Measurements from ENCODE around the gene GAL3ST3. TPM values are rescaled to one million over a fixed set of nuclear protein-coding genes. Genes with fewer than 3 reads are reported as not detected.

The GAL3ST3 gene
- total and polyA plus RNA-seq, 2 of the 8 experiments (the other 6 are each of a cell fraction or from before 2014, with no cell fraction given): 21.1 to 21.4 TPM

DNA sequence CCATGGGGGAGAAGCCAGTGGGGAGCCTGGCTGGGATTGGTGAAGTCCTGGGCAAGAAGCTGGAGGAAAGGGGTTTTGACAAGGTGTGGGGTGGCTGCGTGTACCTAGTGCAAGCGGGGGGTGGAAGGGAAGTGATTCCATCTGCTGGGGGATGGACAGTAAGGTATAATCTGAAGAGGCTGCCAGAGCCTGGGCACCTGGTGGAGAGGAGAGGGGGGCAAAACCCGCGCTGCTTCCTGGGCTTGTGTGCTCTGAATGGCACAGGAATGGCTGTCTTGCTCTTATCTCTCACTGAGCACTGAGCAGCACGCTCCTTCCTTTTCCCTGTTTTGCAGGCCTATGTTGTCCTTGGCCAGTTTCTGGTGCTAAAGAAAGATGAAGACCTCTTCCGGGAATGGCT is 45.7 kb downstream of the GAL3ST3 start:
- POLR2A ChIA-PET (ENCODE audit: partially characterized antibody): interaction anchor here (1.0 to 1.8 kb wide), 13 partner anchors 9 to 283 kb away, joined by 3 to 15 read pairs (median 5); partner anchors contain the start of genes CST6, FIBP and MUS81
- H2BK12ac ChIP-seq (ENCODE audit: low read depth, low read length): no peak overlapping the region
- peak overlapping the region; percentile 75 to 83 for H3K4me2 ChIP-seq (ENCODE audit: insufficient read depth in 1 of 2, low read depth in 2 of 2, low read length in 2 of 2)
- no peak for TF ChIP-seq CEBPB (IDR thresholded peaks at IDR 0.05; ENCODE audit: low read depth, low read length)
- TF ChIP-seq, protein P1, sequence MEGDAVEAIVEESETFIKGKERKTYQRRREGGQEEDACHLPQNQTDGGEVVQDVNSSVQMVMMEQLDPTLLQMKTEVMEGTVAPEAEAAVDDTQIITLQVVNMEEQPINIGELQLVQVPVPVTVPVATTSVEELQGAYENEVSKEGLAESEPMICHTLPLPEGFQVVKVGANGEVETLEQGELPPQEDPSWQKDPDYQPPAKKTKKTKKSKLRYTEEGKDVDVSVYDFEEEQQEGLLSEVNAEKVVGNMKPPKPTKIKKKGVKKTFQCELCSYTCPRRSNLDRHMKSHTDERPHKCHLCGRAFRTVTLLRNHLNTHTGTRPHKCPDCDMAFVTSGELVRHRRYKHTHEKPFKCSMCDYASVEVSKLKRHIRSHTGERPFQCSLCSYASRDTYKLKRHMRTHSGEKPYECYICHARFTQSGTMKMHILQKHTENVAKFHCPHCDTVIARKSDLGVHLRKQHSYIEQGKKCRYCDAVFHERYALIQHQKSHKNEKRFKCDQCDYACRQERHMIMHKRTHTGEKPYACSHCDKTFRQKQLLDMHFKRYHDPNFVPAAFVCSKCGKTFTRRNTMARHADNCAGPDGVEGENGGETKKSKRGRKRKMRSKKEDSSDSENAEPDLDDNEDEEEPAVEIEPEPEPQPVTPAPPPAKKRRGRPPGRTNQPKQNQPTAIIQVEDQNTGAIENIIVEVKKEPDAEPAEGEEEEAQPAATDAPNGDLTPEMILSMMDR (IDR thresholded peaks at IDR 0.05; ENCODE audit: control extremely low read depth in 1 of 3, insufficient read depth in 1 of 3, low read depth in 1 of 3, low read length in 3 of 3): no peak
- TF ChIP-seq TCF12 (IDR thresholded peaks at IDR 0.05; ENCODE audit: low read depth, low read length): no peak
- TF ChIP-seq BCL11A (IDR thresholded peaks at IDR 0.05; ENCODE audit: low read depth in 2 of 2, low read length in 2 of 2): no peak
- no peak for TF ChIP-seq ZNF274 (IDR thresholded peaks at IDR 0.05; ENCODE audit: borderline replicate concordance, extremely low read depth, low read length)
- TF ChIP-seq, protein P2, sequence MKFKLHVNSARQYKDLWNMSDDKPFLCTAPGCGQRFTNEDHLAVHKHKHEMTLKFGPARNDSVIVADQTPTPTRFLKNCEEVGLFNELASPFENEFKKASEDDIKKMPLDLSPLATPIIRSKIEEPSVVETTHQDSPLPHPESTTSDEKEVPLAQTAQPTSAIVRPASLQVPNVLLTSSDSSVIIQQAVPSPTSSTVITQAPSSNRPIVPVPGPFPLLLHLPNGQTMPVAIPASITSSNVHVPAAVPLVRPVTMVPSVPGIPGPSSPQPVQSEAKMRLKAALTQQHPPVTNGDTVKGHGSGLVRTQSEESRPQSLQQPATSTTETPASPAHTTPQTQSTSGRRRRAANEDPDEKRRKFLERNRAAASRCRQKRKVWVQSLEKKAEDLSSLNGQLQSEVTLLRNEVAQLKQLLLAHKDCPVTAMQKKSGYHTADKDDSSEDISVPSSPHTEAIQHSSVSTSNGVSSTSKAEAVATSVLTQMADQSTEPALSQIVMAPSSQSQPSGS (IDR thresholded peaks at IDR 0.05; ENCODE audit: low read length): no peak
- no peak for TF ChIP-seq MAFK (IDR thresholded peaks at IDR 0.05; ENCODE audit: low read depth, low read length)
- no peak for TF ChIP-seq CTBP2 (IDR thresholded peaks at IDR 0.05; ENCODE audit: borderline replicate concordance, insufficient read depth, insufficient read length, low read length)

More for the DNA sequence above, 45.7 kb downstream of the GAL3ST3 start:
- no peak overlapping the region for H4K5ac ChIP-seq (ENCODE audit: insufficient read length, low read depth, low read length)
- peaks cover 13 to 31% (median 22%) of the 10 kb centered on the region in 4 experiments for H3K36me3 ChIP-seq (ENCODE audit: control insufficient read depth in 2 of 4, insufficient read depth in 4 of 4, low read length in 3 of 4)
- no peak overlapping the region for H3K27ac ChIP-seq (ENCODE audit: low read depth, low read length)
- no peak overlapping the region for H4K91ac ChIP-seq (replicated peaks; ENCODE audit: insufficient read length, low read length)
- CTCF ChIA-PET (ENCODE audit: partially characterized antibody): interaction anchor here (1.0 to 1.9 kb wide), 5 partner anchors 11 to 143 kb away, joined by 4 to 5 read pairs (median 4); partner anchors contain the start of gene MUS81
- no peak overlapping the region for H3K56ac ChIP-seq (replicated peaks; ENCODE audit: insufficient read length, low read depth, low read length)
- H3K27me3 ChIP-seq (replicated peaks in 1 of 4; ENCODE audit: control insufficient read depth in 3 of 4, extremely low read depth in 1 of 4, insufficient read depth in 3 of 4, low read length in 3 of 4): no peaks in the 10 kb centered on the region
- H3K79me1 ChIP-seq (ENCODE audit: low read depth, low read length): peaks cover 8% of the 10 kb centered on the region
- H3K4me1 ChIP-seq (replicated peaks in 1 of 4; ENCODE audit: control insufficient read depth in 3 of 4, insufficient read depth in 4 of 4, low read length in 3 of 4): peaks cover 0 to 16% (median 6%) of the 10 kb centered on the region in 4 experiments; a peak in 5 of 7 replicates
- H2AK5ac ChIP-seq (ENCODE audit: low read depth, low read length): no peak overlapping the region
- no peak overlapping the region for H3K14ac ChIP-seq (ENCODE audit: insufficient read length)
- H2BK5ac ChIP-seq (ENCODE audit: low read depth, low read length): no peak overlapping the region
- no peaks in the 10 kb centered on the region for H3K9me3 ChIP-seq (ENCODE audit: insufficient read depth in 2 of 2, low read depth in 1 of 2, low read length in 1 of 2)
- H4K20me1 ChIP-seq (replicated peaks in 1 of 2; ENCODE audit: control insufficient read depth in 1 of 2, insufficient read depth in 2 of 2, low read length in 2 of 2): peaks cover 4 to 11% of the 10 kb centered on the region in 2 experiments
- peaks cover 0 to 25% of the 10 kb centered on the region in 2 experiments; a peak in 2 of 4 replicates for H3K79me2 ChIP-seq (ENCODE audit: control insufficient read depth in 1 of 2, insufficient read depth in 2 of 2, low read length in 2 of 2)
- no peak overlapping the region for H2BK15ac ChIP-seq (ENCODE audit: low read length)
- no peak overlapping the region for H2AFZ ChIP-seq (ENCODE audit: low read length)
- H4K8ac ChIP-seq (ENCODE audit: extremely low read depth, insufficient read depth, low read length): no peak overlapping the region; the same call in 1 of the 2 replicates
- no peak overlapping the region for H3K18ac ChIP-seq (ENCODE audit: extremely low read depth, low read length)
- no peak overlapping the region; a peak in 1 of 7 replicates for H3K9ac ChIP-seq (replicated peaks in 1 of 4; ENCODE audit: extremely low read depth in 1 of 4, low read depth in 3 of 4, low read length in 3 of 4)
- 81% methylated on average over 6 of the region's 6 CpGs; no CpG with 5 or more reads in 1 of the 2 experiments for WGBS, 2 experiments (ENCODE audit: extremely low coverage in 1 of 2, insufficient coverage in 1 of 2, insufficient read length in 1 of 2, insufficient replicate concordance in 2 of 2, low coverage in 1 of 2, low lambda C conversion rate in 2 of 2, missing lambda C conversion rate in 1 of 2)
- no peak for DNase-seq (ENCODE audit: low read depth in 1 of 2, low spot score in 2 of 2)
- 0 out of 2 replicates have a peak, but pooled peaks cover 2% of the 10 kb centered on the region for H3K23me2 ChIP-seq (ENCODE audit: low read depth, low read length)
- H3K4me3 ChIP-seq (ENCODE audit: extremely low read depth in 1 of 4, insufficient read depth in 2 of 4, low read depth in 3 of 4, low read length in 4 of 4): peak overlapping the region; percentile 67 to 99 (median 94)
- FAIRE-seq: no peak
- H3K4ac ChIP-seq (replicated peaks; ENCODE audit: insufficient read length, low read depth, low read length): no peak overlapping the region
- H2BK20ac ChIP-seq (ENCODE audit: low read length): no peak overlapping the region
- H2BK120ac ChIP-seq (replicated peaks; ENCODE audit: low read depth, low read length): no peak overlapping the region
- H3K23ac ChIP-seq (ENCODE audit: insufficient read length): no peak overlapping the region

Measured in H1 (cell line).